LNCAP (cell line): Measurements from ENCODE around the gene IRF8.

ENCODE experiments used
- CTCF ChIP-seq: fragments of 450-650 bp; IDR thresholded peaks from 2 replicates; pipeline ENCODE4 v1.5.1; 2017; ENCODE audit warnings: mild to moderate bottlenecking

The IRF8 gene

GRCh38 chr16:85909932-85910853 is 11.2 kb downstream of the IRF8 start:
- no peak for TF ChIP-seq CTCF

GRCh38 chr16:85910854-85911247 is 11.9 kb downstream of the IRF8 start:
- TF ChIP-seq CTCF: no peak

GRCh38 chr16:85911251-85911930 is 12.4 kb downstream of the IRF8 start:
- TF ChIP-seq CTCF: no peak

- TF ChIP-seq CTCF: no peak
Measured at GRCh38 chr16:85912211-85912974, 13.4 kb downstream of the IRF8 start.

- TF ChIP-seq CTCF: no peak
Measured at GRCh38 chr16:85913141-85913601, 14.2 kb downstream of the IRF8 start.

- TF ChIP-seq CTCF: no peak
Measured at GRCh38 chr16:85913688-85914422, 14.9 kb downstream of the IRF8 start.

GRCh38 chr16:85914423-85914794 is 15.4 kb downstream of the IRF8 start:
- TF ChIP-seq CTCF: no peak
